ENCODE measurements around the gene HDAC1. TPM values are rescaled to one million over a fixed set of nuclear protein-coding genes. Genes with fewer than 3 reads are reported as not detected.

Gene HDAC1
- total RNA-seq, 2 experiments from 2014 or later, result 56.9 to 61.0 TPM

GRCh38 chr1:32321712-32322291 lies 29.9 kb downstream of the HDAC1 start:
- TF ChIP-seq CTCF (IDR thresholded peaks at IDR 0.05), result no peak
- DNase-seq (peak in 10 of 14 experiments; percentile 7 to 70 (median 29)), ATAC-seq (ENCODE audit: poor library complexity) (peak; percentile 87)
- Mint-ChIP-seq H3K4me3 (peak overlapping the region; percentile 62), H3K27me3 (no peaks in the 10 kb centered on the region), H3K36me3 (ENCODE audit: low read depth) (peaks cover 54% of the 10 kb centered on the region), H3K9me3 (no peaks in the 10 kb centered on the region), H3K27ac (peak overlapping the region; percentile 82), H3K4me1 (ENCODE audit: low read depth) (peaks cover 51% of the 10 kb centered on the region)
- CTCF ChIA-PET, result interaction anchor here (0.7 to 3.0 kb wide), 6 partner anchors 14 to 121 kb away, joined by 3 to 10 read pairs (median 6); partner anchors contain the start of gene MARCKSL1
- peak overlapping the region; percentile 12 to 49 for H3K27ac ChIP-seq (ENCODE audit: low read depth in 1 of 2, low read length in 2 of 2)
- POLR2A ChIA-PET, result interaction anchor here (0.7 to 5.0 kb wide), 33 partner anchors 9 to 1416 kb away, joined by 3 to 74 read pairs (median 4); partner anchors contain the start of genes BSDC1, CCDC28B, FAM167B and HDAC1
- intact Hi-C loops (cut with DNase I, micrococcal nuclease), result loop anchor here in 1 of 2 experiments (1.0 kb wide), 1 partner anchor 30 kb away; the partner anchor contains the start of gene HDAC1
- peaks cover 44% of the 10 kb centered on the region for H3K36me3 ChIP-seq (ENCODE audit: insufficient read depth, low read length)
- H3K4me3 ChIP-seq (ENCODE audit: low read length), result peak overlapping the region; percentile 25
- H3K4me1 ChIP-seq (ENCODE audit: insufficient read depth, low read length), result peaks cover 62% of the 10 kb centered on the region
- no peaks in the 10 kb centered on the region for H3K9me3 ChIP-seq (ENCODE audit: control insufficient read depth in 1 of 2, insufficient read depth in 1 of 2, low read length in 2 of 2)
- no peaks in the 10 kb centered on the region for H3K27me3 ChIP-seq (ENCODE audit: control insufficient read depth in 1 of 2, insufficient read depth in 2 of 2, low read length in 2 of 2)

GRCh38 chr1:32327204-32327603 lies 35.3 kb downstream of the HDAC1 start:
- H3K36me3 ChIP-seq (ENCODE audit: insufficient read depth, low read length), result peaks cover 79% of the 10 kb centered on the region
- CTCF ChIA-PET, result no interaction called here
- no peaks in the 10 kb centered on the region for H3K9me3 Mint-ChIP-seq
- no peak overlapping the region for H3K4me3 ChIP-seq (ENCODE audit: low read length)
- H3K4me3 Mint-ChIP-seq, result no peak overlapping the region
- no peak overlapping the region for H3K27ac Mint-ChIP-seq
- peaks cover 26% of the 10 kb centered on the region for H3K4me1 ChIP-seq (ENCODE audit: insufficient read depth, low read length)
- DNase-seq (no peak), ATAC-seq (ENCODE audit: poor library complexity) (no peak)
- intact Hi-C loops (cut with DNase I, micrococcal nuclease), result no loop called here
- peaks cover 82% of the 10 kb centered on the region for H3K36me3 Mint-ChIP-seq (ENCODE audit: low read depth)
- no peaks in the 10 kb centered on the region for H3K27me3 Mint-ChIP-seq
- H3K9me3 ChIP-seq (ENCODE audit: control insufficient read depth in 1 of 2, insufficient read depth in 1 of 2, low read length in 2 of 2), result no peaks in the 10 kb centered on the region
- TF ChIP-seq CTCF (IDR thresholded peaks at IDR 0.05), result no peak
- POLR2A ChIA-PET, result no interaction called here
- no peak overlapping the region for H3K27ac ChIP-seq (ENCODE audit: low read depth in 1 of 2, low read length in 2 of 2)
- peaks cover 38% of the 10 kb centered on the region for H3K4me1 Mint-ChIP-seq (ENCODE audit: low read depth)
- H3K27me3 ChIP-seq (ENCODE audit: control insufficient read depth in 1 of 2, insufficient read depth in 2 of 2, low read length in 2 of 2), result no peaks in the 10 kb centered on the region

- H3K27me3 Mint-ChIP-seq, result no peaks in the 10 kb centered on the region
- peaks cover 92% of the 10 kb centered on the region for H3K36me3 Mint-ChIP-seq (ENCODE audit: low read depth)
- no peaks in the 10 kb centered on the region for H3K27me3 ChIP-seq (ENCODE audit: control insufficient read depth in 1 of 2, insufficient read depth in 2 of 2, low read length in 2 of 2)
- TF ChIP-seq CTCF (IDR thresholded peaks at IDR 0.05), result no peak
- no peaks in the 10 kb centered on the region for H3K9me3 Mint-ChIP-seq
- no peak overlapping the region for H3K27ac ChIP-seq (ENCODE audit: low read depth in 1 of 2, low read length in 2 of 2)
- H3K27ac Mint-ChIP-seq, result no peak overlapping the region
- intact Hi-C loops (cut with DNase I, micrococcal nuclease), result loop anchor here in 1 of 2 experiments (5.0 kb wide), 1 partner anchor 68 kb away; no protein-coding TSS in a partner anchor
- no peak overlapping the region for H3K4me3 ChIP-seq (ENCODE audit: low read length)
- H3K36me3 ChIP-seq (ENCODE audit: insufficient read depth, low read length), result peaks cover 85% of the 10 kb centered on the region
- DNase-seq (no peak), ATAC-seq (ENCODE audit: poor library complexity) (no peak)
- peaks cover 17% of the 10 kb centered on the region for H3K4me1 ChIP-seq (ENCODE audit: insufficient read depth, low read length)
- peak overlapping the region; percentile 16 for H3K4me3 Mint-ChIP-seq
- H3K4me1 Mint-ChIP-seq (ENCODE audit: low read depth), result peaks cover 35% of the 10 kb centered on the region
- H3K9me3 ChIP-seq (ENCODE audit: control insufficient read depth in 1 of 2, insufficient read depth in 1 of 2, low read length in 2 of 2), result no peaks in the 10 kb centered on the region
- CTCF ChIA-PET, result no interaction called here
- POLR2A ChIA-PET, result interaction anchor here (1.4 kb wide), 1 partner anchor 8 kb away, joined by 4 read pairs; no protein-coding TSS in a partner anchor
These were observed 38.1 kb downstream of the HDAC1 start for GRCh38 chr1:32329931-32330466.
